HG03159 (cell line): ENCODE results near the gene C10orf90.
"Not testable (repeated sequence)": the region's sequence is repeated elsewhere in the genome, so short reads cannot be mapped to it uniquely, and the experiment has no call there.

Source experiments
- ATAC-seq: cut with Tn5 transposase; IDR thresholded peaks from one replicate; pipeline ENCODE4 v1.9.1; 2021; ENCODE audit warnings: mild to moderate bottlenecking, moderate library complexity; ENCODE audit not compliant: unreplicated experiment

The C10orf90 gene

GRCh38 chr10:126397640-126398382 lies 272.7 kb downstream of the C10orf90 start:
- no peak for ATAC-seq

- no peak for ATAC-seq
Observed at GRCh38 chr10:126397156-126397555, 273.3 kb downstream of the C10orf90 start.

GRCh38 chr10:126394948-126395347 lies 275.5 kb downstream of the C10orf90 start:
- no peak for ATAC-seq

- ATAC-seq = no peak
Observed at GRCh38 chr10:126393076-126393475, 277.4 kb downstream of the C10orf90 start.

GRCh38 chr10:126392469-126392868 lies 278.0 kb downstream of the C10orf90 start:
- no peak for ATAC-seq

- ATAC-seq = no peak
Observed at GRCh38 chr10:126392068-126392467, 278.4 kb downstream of the C10orf90 start.

GRCh38 chr10:126391192-126391885 lies 279.2 kb downstream of the C10orf90 start:
- no peak for ATAC-seq

GRCh38 chr10:126390324-126390723 lies 280.2 kb downstream of the C10orf90 start:
- no peak for ATAC-seq

- no peak for ATAC-seq
Observed at GRCh38 chr10:126387931-126388911, 282.3 kb downstream of the C10orf90 start, which contains the start of gene ADAM12. Gene ADAM12, minus strand, starts transcription at chr10:126388477. Its CDS starts 332 bp downstream, at chr10:126388145.

- ATAC-seq = no peak
Observed at GRCh38 chr10:126387041-126387921, 283.2 kb downstream of the C10orf90 start.

- no peak for ATAC-seq
Observed at GRCh38 chr10:126384269-126384873, 286.1 kb downstream of the C10orf90 start.

GRCh38 chr10:126380352-126381076 lies 290.0 kb downstream of the C10orf90 start:
- no peak for ATAC-seq

- ATAC-seq = not testable (repeated sequence)
Observed at GRCh38 chr10:126379166-126379565, 291.3 kb downstream of the C10orf90 start.

- no peak for ATAC-seq
Observed at GRCh38 chr10:126376956-126377355, 293.5 kb downstream of the C10orf90 start.

- no peak for ATAC-seq
Observed at GRCh38 chr10:126375926-126376554, 294.5 kb downstream of the C10orf90 start.

GRCh38 chr10:126375299-126375698 lies 295.2 kb downstream of the C10orf90 start:
- no peak for ATAC-seq
